ENCODE measurements around the gene JAZF1. TPM values are rescaled to one million over a fixed set of nuclear protein-coding genes. Genes with fewer than 3 reads are reported as not detected.
"Not testable (repeated sequence)": the region's sequence is repeated elsewhere in the genome, so short reads cannot be mapped to it uniquely, and the experiment has no call there.

Gene JAZF1
- total RNA-seq, 3 donors from 2014 or later = 8.6 to 27.4 (median 10.5) TPM

DNA sequence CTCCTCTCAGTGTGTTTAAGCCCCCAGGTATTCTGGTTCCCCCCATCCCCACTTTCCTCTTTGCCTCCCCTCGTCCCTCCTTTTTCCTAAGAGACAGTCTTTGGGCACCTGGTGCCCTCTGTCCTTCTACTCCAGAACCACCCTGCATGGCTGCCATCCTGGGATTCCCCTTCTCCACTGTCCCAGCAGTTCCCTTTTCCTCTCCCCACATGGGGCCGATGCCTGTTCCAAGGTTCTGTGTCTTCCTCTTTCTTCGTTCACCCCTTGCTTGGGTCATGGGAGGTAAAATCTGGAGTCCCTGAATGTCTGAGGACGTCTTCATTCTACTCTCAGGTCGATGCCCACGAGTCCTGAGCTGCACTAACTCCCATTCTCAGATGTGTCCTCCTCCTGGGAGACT, 319.8 kb downstream of the JAZF1 start:
- Histone ChIP-seq H3K36me3 (no peaks in the 10 kb centered on the region), H3K9me3 (no peaks in the 10 kb centered on the region), H3K27me3 (no peaks in the 10 kb centered on the region), H3K4me3 (no peak overlapping the region), H3K4me1 (no peaks in the 10 kb centered on the region), H3K27ac (no peak overlapping the region)
- TF ChIP-seq POLR2A (IDR thresholded peaks at IDR 0.05) (no peak), POLR2AphosphoS5 (IDR thresholded peaks at IDR 0.05) (no peak)
- TF ChIP-seq, protein P1, sequence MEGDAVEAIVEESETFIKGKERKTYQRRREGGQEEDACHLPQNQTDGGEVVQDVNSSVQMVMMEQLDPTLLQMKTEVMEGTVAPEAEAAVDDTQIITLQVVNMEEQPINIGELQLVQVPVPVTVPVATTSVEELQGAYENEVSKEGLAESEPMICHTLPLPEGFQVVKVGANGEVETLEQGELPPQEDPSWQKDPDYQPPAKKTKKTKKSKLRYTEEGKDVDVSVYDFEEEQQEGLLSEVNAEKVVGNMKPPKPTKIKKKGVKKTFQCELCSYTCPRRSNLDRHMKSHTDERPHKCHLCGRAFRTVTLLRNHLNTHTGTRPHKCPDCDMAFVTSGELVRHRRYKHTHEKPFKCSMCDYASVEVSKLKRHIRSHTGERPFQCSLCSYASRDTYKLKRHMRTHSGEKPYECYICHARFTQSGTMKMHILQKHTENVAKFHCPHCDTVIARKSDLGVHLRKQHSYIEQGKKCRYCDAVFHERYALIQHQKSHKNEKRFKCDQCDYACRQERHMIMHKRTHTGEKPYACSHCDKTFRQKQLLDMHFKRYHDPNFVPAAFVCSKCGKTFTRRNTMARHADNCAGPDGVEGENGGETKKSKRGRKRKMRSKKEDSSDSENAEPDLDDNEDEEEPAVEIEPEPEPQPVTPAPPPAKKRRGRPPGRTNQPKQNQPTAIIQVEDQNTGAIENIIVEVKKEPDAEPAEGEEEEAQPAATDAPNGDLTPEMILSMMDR (IDR thresholded peaks at IDR 0.05) = no peak
- no peak for DNase-seq (ENCODE audit: low spot score in 2 of 2)
- intact Hi-C loops (cut with DNase I; ENCODE audit: low total_unique reads) = no loop called here

DNA sequence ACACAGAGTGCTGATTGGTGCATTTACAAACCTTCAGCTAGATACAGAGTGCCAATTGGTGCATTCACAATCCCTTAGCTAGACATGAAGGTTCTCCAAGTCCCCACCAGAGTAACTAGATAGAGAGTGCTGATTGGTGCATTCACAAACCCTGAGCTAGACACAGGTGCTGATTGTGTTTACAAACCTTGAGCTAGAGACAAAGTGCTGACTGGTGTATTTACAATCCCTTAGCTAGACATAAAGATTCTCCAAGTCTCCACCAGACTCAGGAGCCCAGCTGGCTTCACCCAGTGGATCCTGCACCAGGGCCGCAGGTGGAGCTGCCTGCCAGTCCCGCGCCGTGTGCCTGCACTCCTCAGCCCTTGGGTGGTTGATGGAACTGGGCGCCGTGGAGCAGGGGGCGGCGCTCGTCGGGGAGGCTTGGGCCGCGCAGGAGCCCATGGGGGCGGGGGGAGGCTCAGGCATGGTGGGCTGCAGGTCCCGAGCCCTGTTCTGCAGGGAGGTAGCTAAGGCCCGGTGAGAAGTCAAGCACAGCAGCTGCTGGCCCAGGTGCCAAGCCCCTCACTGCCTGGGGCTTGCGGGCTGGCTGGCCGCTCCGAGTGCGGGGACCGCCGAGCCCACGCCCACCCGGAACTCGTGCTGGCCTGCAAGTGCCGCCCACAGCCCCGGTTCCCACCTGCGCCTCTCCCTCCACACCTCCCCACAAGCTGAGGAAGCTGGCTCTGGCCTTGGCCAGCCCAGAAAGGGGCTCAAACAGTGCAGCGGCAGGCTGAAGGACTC, 323.7 kb downstream of the JAZF1 start:
- H3K4me1 ChIP-seq; H3K9me3 ChIP-seq; H3K27me3 ChIP-seq; DNase-seq (ENCODE audit: low spot score in 2 of 2); intact Hi-C loops (cut with DNase I; ENCODE audit: low total_unique reads); H3K4me3 ChIP-seq; H3K27ac ChIP-seq; H3K36me3 ChIP-seq: not testable (repeated sequence)

DNA sequence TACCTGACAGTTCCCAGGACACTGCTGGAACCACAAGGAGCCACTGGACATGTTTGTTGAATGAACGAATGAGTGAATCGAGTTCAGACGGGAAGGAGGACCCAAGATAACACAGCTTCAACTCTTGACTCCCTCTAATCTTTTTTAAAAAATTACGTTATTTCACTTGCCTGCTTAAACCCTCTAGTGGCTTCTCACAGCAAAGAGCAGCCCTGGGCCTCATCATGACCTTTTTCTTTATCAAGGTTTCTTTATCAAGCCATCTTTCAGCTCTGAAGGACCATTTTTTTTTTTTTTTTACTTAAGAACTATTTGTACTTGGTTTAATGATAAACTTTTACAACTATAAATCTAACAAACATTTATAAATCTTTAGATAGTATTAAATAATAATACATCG, 330.1 kb downstream of the JAZF1 start:
- H3K36me3 ChIP-seq = no peaks in the 10 kb centered on the region
- no peaks in the 10 kb centered on the region for H3K9me3 ChIP-seq
- DNase-seq (ENCODE audit: low spot score in 2 of 2) = no peak
- H3K27ac ChIP-seq = no peak overlapping the region
- no peaks in the 10 kb centered on the region for H3K27me3 ChIP-seq
- no peak overlapping the region for H3K4me3 ChIP-seq
- TF ChIP-seq POLR2A (IDR thresholded peaks at IDR 0.05) (no peak), POLR2AphosphoS5 (IDR thresholded peaks at IDR 0.05) (no peak)
- TF ChIP-seq, protein P1 (IDR thresholded peaks at IDR 0.05) = no peak
- intact Hi-C loops (cut with DNase I; ENCODE audit: low total_unique reads) = no loop called here
- no peaks in the 10 kb centered on the region for H3K4me1 ChIP-seq

DNA sequence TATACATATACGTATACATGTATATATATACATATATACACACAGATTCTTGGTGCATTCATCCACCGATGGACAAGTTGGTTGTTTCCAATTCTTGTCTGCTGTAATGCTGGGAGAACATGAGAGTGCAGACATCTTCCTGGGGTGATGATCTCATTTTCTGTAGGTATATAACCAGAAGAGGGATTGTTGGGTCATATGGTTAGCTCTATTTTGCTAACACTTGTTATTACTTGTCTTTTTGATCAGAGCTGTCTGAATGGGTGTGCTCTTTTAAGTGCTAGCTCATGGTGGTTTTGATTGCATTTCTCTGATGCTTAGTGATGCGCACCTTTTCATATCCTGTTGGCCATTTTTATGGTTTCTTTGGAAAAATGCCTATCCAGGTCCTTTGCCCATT, 334.2 kb downstream of the JAZF1 start:
- no peak overlapping the region for H3K4me3 ChIP-seq
- H3K27me3 ChIP-seq = no peaks in the 10 kb centered on the region
- intact Hi-C loops (cut with DNase I; ENCODE audit: low total_unique reads) = no loop called here
- no peak for DNase-seq (ENCODE audit: low spot score in 2 of 2)
- H3K36me3 ChIP-seq = no peaks in the 10 kb centered on the region
- H3K27ac ChIP-seq = no peak overlapping the region
- TF ChIP-seq POLR2AphosphoS5 (IDR thresholded peaks at IDR 0.05) (no peak), POLR2A (IDR thresholded peaks at IDR 0.05) (no peak)
- TF ChIP-seq, protein P1 (IDR thresholded peaks at IDR 0.05) = no peak
- H3K9me3 ChIP-seq = no peaks in the 10 kb centered on the region
- H3K4me1 ChIP-seq = no peaks in the 10 kb centered on the region

DNA sequence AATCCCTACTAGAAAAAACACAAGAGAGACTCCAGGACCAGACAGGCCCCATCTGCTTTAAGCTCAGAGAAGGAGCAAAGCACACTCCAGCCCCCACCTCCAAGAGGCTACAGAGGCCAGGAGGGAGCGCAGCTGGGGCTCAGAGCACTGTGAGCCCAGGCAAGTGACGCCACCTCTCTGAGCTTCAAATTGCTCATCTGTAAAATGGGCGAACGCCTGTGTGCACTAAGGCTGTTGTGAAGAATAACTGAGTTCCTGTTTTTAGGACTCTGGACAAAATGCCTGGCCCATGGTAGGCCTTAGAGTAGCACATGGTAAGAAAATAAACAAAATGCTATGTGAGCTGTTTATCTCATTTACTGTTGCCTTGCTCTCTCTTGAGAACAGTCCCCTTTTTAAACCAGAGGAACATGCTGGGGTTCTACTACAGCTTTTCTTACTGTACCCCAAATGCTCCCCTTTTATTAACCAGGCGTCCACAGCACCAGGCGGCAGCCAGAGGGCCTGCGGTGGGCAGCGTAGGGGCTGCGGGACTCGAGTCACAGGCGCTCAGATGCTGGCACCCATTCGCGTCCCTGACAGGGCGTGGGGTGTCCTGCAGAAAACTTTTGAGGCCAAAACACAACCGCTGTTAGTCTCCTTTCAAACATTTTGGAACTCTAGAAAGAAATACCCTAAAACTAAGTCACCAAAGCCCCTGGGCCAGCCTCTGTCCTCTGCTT, 336.9 kb downstream of the JAZF1 start:
- H3K4me3 ChIP-seq = no peak overlapping the region
- H3K9me3 ChIP-seq = no peaks in the 10 kb centered on the region
- no peaks in the 10 kb centered on the region for H3K4me1 ChIP-seq
- TF ChIP-seq, protein P1 (IDR thresholded peaks at IDR 0.05) = no peak
- no peak for TF ChIP-seq POLR2AphosphoS5 (IDR thresholded peaks at IDR 0.05)
- TF ChIP-seq POLR2A (IDR thresholded peaks at IDR 0.05) = no peak
- no peaks in the 10 kb centered on the region for H3K27me3 ChIP-seq
- intact Hi-C loops (cut with DNase I; ENCODE audit: low total_unique reads) = no loop called here
- DNase-seq (ENCODE audit: low spot score in 2 of 2) = no peak
- H3K27ac ChIP-seq = no peak overlapping the region
- H3K36me3 ChIP-seq = no peaks in the 10 kb centered on the region

All from breast epithelium (tissue), 4 donors.